T-helper 1 cell (primary cell): ENCODE results near the gene CPNE5.

Experiments used
- DNase-seq, 5 donors: peaks; one replicate each; pipeline ENCODE4 v3.0.0-alpha.2; 2012 to 2020
- total RNA-seq, 4 donors: gene quantifications; one replicate each; lab custom pipeline; 2026; lab: John Stamatoyannopoulos, UW

CPNE5 gene
- 4.5 to 23.0 (median 6.2) reads per million in 4 donors for total RNA-seq

- no peak for DNase-seq
These were observed at the start of gene CPNE5 for GRCh38 chr6:36838896-36839748. Gene CPNE5, minus strand, starts transcription at chr6:36839444. Its CDS starts 67 bp downstream, at chr6:36839377.

- no peak for DNase-seq
These were observed 48.9 kb upstream of the CPNE5 start for GRCh38 chr6:36888115-36888643.

GRCh38 chr6:36886950-36887618 is 47.8 kb upstream of the CPNE5 start:
- DNase-seq = no peak

GRCh38 chr6:36885461-36886401 is 46.5 kb upstream of the CPNE5 start, which contains the start of gene C6orf89:
Gene C6orf89, plus strand, starts transcription at chr6:36885952. Its CDS starts 13,493 bp downstream, at chr6:36899445.
- DNase-seq = peak; percentile 96 to 98 (median 98)

GRCh38 chr6:36884610-36885009 is 45.4 kb upstream of the CPNE5 start:
- DNase-seq = no peak

GRCh38 chr6:36875250-36875633 is 36.0 kb upstream of the CPNE5 start:
- DNase-seq = no peak

GRCh38 chr6:36874443-36875249 is 35.4 kb upstream of the CPNE5 start, which contains the start of gene PPIL1:
Gene PPIL1, minus strand, starts transcription at chr6:36874803. Its CDS starts 31 bp downstream, at chr6:36874772.
- peak; percentile 71 to 90 (median 82) for DNase-seq

- DNase-seq = peak in 1 of 5 donors; percentile 42
These were observed 34.6 kb upstream of the CPNE5 start for GRCh38 chr6:36873612-36874442.

GRCh38 chr6:36873115-36873514 is 33.9 kb upstream of the CPNE5 start:
- no peak for DNase-seq

GRCh38 chr6:36871686-36872085 is 32.4 kb upstream of the CPNE5 start:
- DNase-seq = no peak

GRCh38 chr6:36867471-36868224 is 28.4 kb upstream of the CPNE5 start:
- DNase-seq = no peak

- peak in 1 of 5 donors; percentile 22 for DNase-seq
These were observed 26.6 kb upstream of the CPNE5 start for GRCh38 chr6:36865835-36866234.

GRCh38 chr6:36863670-36864540 is 24.7 kb upstream of the CPNE5 start:
- DNase-seq = no peak

GRCh38 chr6:36862848-36863382 is 23.7 kb upstream of the CPNE5 start:
- DNase-seq = no peak

GRCh38 chr6:36862164-36862847 is 23.1 kb upstream of the CPNE5 start:
- peak in 1 of 5 donors; percentile 14 for DNase-seq

- no peak for DNase-seq
These were observed 20.9 kb upstream of the CPNE5 start for GRCh38 chr6:36860126-36860525.

- DNase-seq = no peak
These were observed 19.2 kb upstream of the CPNE5 start for GRCh38 chr6:36858407-36858981.
